Liver (tissue), 9 donors: ENCODE measurements around the gene DNM3. TPM values are rescaled to one million over a fixed set of nuclear protein-coding genes. Genes with fewer than 3 reads are reported as not detected.

Experiments used
- DNase-seq: peaks from one replicate; pipeline ENCODE4 v3.0.0-alpha.2; 2017; ENCODE audit warnings: low spot score
- H3K27ac ChIP-seq, 2 donors: one replicate each; pipeline ENCODE4 v1.7.0; 2013; ENCODE audit warnings: inconsistent platforms in 2 of 2, low read length in 2 of 2, control low read depth in 1 of 2, low read depth in 1 of 2, mild to moderate bottlenecking in 1 of 2
- H3K27me3 ChIP-seq, 4 donors: one replicate each; pipeline versions ENCODE4 v1.6.1 to v1.7.0; 2013; ENCODE audit warnings: low read length in 3 of 4, inconsistent platforms in 1 of 4, mild to moderate bottlenecking in 1 of 4, moderate library complexity in 1 of 4; ENCODE audit not compliant: control insufficient read depth in 4 of 4, insufficient read depth in 4 of 4
- H3K36me3 ChIP-seq, 4 donors: one replicate each; pipeline versions ENCODE4 v1.6.1 to v1.7.0; 2013; ENCODE audit warnings: low read length in 3 of 4, mild to moderate bottlenecking in 3 of 4, low read depth in 1 of 4, moderate library complexity in 1 of 4; ENCODE audit not compliant: control insufficient read depth in 4 of 4, insufficient read depth in 3 of 4
- H3K4me1 ChIP-seq, 4 donors: one replicate each; pipeline versions ENCODE4 v1.6.1 to v1.7.0; 2013; ENCODE audit warnings: low read length in 3 of 4, mild to moderate bottlenecking in 3 of 4, moderate library complexity in 1 of 4; ENCODE audit not compliant: control insufficient read depth in 4 of 4, insufficient read depth in 4 of 4
- H3K4me3 ChIP-seq, 3 donors: one replicate each; pipeline versions ENCODE4 v1.6.1 to v1.7.0; 2013; ENCODE audit warnings: low read length in 3 of 3, control low read depth in 1 of 3, low read depth in 1 of 3, mild to moderate bottlenecking in 1 of 3
- H3K9ac ChIP-seq, 2 donors: one replicate each; pipeline ENCODE4 v1.7.0; 2013; ENCODE audit warnings: low read length in 2 of 2, mild to moderate bottlenecking in 2 of 2, moderate library complexity in 2 of 2, control low read depth in 1 of 2, low read depth in 1 of 2
- H3K9me3 ChIP-seq, 4 donors: one replicate each; pipeline versions ENCODE4 v1.6.1 to v1.7.0; 2013; ENCODE audit warnings: low read length in 3 of 4; ENCODE audit not compliant: control insufficient read depth in 4 of 4
- EGR1 ChIP-seq, 2 donors: IDR thresholded peaks; 2 replicates each; pipeline ENCODE4 v1.6.1; 2016 to 2018; ENCODE audit warnings: antibody characterized with exemption in 2 of 2, low read depth in 2 of 2
- FOXA1 ChIP-seq: IDR thresholded peaks from 2 replicates; pipeline ENCODE4 v1.6.1; 2016; ENCODE audit warnings: antibody characterized with exemption
- FOXA2 ChIP-seq: IDR thresholded peaks from 2 replicates; pipeline ENCODE4 v1.6.1; 2016; ENCODE audit warnings: antibody characterized with exemption
- GABPA ChIP-seq, 2 donors: IDR thresholded peaks in 1 of 2; conservative IDR thresholded peaks in 1 of 2; 2 replicates each; pipeline ENCODE4 v1.6.1; 2016; ENCODE audit warnings: antibody characterized with exemption in 2 of 2, mild to moderate bottlenecking in 1 of 2, moderate library complexity in 1 of 2
- HNF4A ChIP-seq, 2 donors: conservative IDR thresholded peaks; 2 replicates each; pipeline ENCODE4 v1.6.1; 2016; ENCODE audit warnings: antibody characterized with exemption in 2 of 2, mild to moderate bottlenecking in 2 of 2
- HNF4G ChIP-seq: IDR thresholded peaks from 2 replicates; pipeline ENCODE4 v1.6.1; 2016; ENCODE audit warnings: antibody characterized with exemption
- JUND ChIP-seq, 2 donors: IDR thresholded peaks; 2 replicates each; pipeline ENCODE4 v1.6.1; 2016; ENCODE audit warnings: antibody characterized with exemption in 2 of 2
- NR2F2 ChIP-seq: IDR thresholded peaks from 2 replicates; pipeline ENCODE4 v1.6.1; 2016; ENCODE audit warnings: antibody characterized with exemption
- RAD21 ChIP-seq, 2 donors: IDR thresholded peaks; 2 replicates each; pipeline ENCODE4 v1.6.1; 2016; ENCODE audit warnings: antibody characterized with exemption in 2 of 2, mild to moderate bottlenecking in 2 of 2
- RXRA ChIP-seq, 2 donors: IDR thresholded peaks; 2 replicates each; pipeline ENCODE4 v1.6.1; 2017 to 2018; ENCODE audit warnings: antibody characterized with exemption in 2 of 2, mild to moderate bottlenecking in 1 of 2
- SP1 ChIP-seq: IDR thresholded peaks from 2 replicates; pipeline ENCODE4 v1.6.1; 2018; ENCODE audit warnings: antibody characterized with exemption, mild to moderate bottlenecking
- TAF1 ChIP-seq: conservative IDR thresholded peaks from 2 replicates; pipeline ENCODE4 v1.6.1; 2016; ENCODE audit warnings: antibody characterized with exemption, mild to moderate bottlenecking
- YY1 ChIP-seq: IDR thresholded peaks from 2 replicates; pipeline ENCODE4 v1.6.1; 2016; ENCODE audit warnings: antibody characterized with exemption, mild to moderate bottlenecking
- WGBS: extraction: QIAGEN DNeasy Blood & Tissue Kit; methylation state at CpG from one replicate; pipeline ENCODE4 v1.1.7; 2013; 5-methylcytosine and 5-hydroxymethylcytosine counted together
- polyA plus RNA-seq, 2 donors: library from polyadenylated mRNA; stranded (reverse) in 1 of 2; unstranded in 1 of 2; fragments of 200-250 nt in 1 of 2; fragments of >200 nt in 1 of 2; fragmentation: Nextera tagmentation in 1 of 2; extraction: Ambion mirVana in 1 of 2; gene quantifications; one replicate each; pipeline versions ENCODE4 v1.2.1 to v1.2.3, GENCODE V29; 2013 to 2015
- total RNA-seq, 2 donors: library from RNA; depleted of rRNA; stranded (reverse); fragments of >200 nt; gene quantifications; one replicate each; pipeline ENCODE4 v1.2.3, GENCODE V29; 2014
- TF ChIP-seq, protein P1 (sequence below): IDR thresholded peaks from 2 replicates; pipeline ENCODE4 v1.6.1; 2016; ENCODE audit warnings: antibody characterized with exemption, mild to moderate bottlenecking
- TF ChIP-seq, protein P2 (sequence below): fragments of 150-350 bp; IDR thresholded peaks from 2 replicates; pipeline ENCODE4 v1.5.1; 2017; ENCODE audit warnings: improper control_type of control experiment, low read depth, low read length; ENCODE audit not compliant: missing input control
- TF ChIP-seq, protein P3 (sequence below): IDR thresholded peaks from 2 replicates; pipeline ENCODE4 v1.6.1; 2016; ENCODE audit warnings: antibody characterized with exemption
- TF ChIP-seq, protein P4 (sequence below): IDR thresholded peaks from 2 replicates; pipeline ENCODE4 v1.6.1; 2016; ENCODE audit warnings: antibody characterized with exemption
- TF ChIP-seq, protein P5 (sequence below): IDR thresholded peaks from 2 replicates; pipeline ENCODE4 v1.6.1; 2016; ENCODE audit warnings: antibody characterized with exemption
- donor health status: healthy.
- donor health status: healthy.
- donor health status: healthy.
- donor health status: healthy.
- donor health status: healthy.

DNM3 gene
- total and polyA plus RNA-seq, 4 donors, result 0.08 to 3.2 (median 1.0) TPM

DNA sequence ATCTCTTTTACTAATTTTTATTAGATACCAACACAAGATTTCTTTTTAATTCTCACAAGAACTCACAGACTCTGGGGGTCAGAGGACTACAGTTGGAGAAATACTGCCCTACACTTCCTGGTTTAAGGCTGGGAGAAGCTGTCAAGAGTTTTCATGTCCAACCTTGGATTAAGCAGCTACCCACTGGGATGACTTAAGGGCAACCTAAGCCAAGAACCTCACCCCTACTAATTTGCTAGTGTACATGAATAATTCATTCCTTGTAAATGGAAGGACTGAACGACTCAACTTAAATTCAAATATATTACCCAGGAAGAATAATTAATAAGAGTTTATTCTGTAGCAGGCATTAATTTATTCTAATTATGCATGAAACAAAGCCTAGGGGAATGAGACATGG, 396.9 kb downstream of the DNM3 start:
- Histone ChIP-seq H3K9ac (no peak overlapping the region), H3K27ac (no peak overlapping the region), H3K27me3 (no peaks in the 10 kb centered on the region), H3K4me1 (no peaks in the 10 kb centered on the region), H3K9me3 (no peaks in the 10 kb centered on the region), H3K4me3 (no peak overlapping the region), H3K36me3 (no peaks in the 10 kb centered on the region)
- WGBS, result 90% methylated on average over 1 of the region's 1 CpG
- TF ChIP-seq, protein P1, sequence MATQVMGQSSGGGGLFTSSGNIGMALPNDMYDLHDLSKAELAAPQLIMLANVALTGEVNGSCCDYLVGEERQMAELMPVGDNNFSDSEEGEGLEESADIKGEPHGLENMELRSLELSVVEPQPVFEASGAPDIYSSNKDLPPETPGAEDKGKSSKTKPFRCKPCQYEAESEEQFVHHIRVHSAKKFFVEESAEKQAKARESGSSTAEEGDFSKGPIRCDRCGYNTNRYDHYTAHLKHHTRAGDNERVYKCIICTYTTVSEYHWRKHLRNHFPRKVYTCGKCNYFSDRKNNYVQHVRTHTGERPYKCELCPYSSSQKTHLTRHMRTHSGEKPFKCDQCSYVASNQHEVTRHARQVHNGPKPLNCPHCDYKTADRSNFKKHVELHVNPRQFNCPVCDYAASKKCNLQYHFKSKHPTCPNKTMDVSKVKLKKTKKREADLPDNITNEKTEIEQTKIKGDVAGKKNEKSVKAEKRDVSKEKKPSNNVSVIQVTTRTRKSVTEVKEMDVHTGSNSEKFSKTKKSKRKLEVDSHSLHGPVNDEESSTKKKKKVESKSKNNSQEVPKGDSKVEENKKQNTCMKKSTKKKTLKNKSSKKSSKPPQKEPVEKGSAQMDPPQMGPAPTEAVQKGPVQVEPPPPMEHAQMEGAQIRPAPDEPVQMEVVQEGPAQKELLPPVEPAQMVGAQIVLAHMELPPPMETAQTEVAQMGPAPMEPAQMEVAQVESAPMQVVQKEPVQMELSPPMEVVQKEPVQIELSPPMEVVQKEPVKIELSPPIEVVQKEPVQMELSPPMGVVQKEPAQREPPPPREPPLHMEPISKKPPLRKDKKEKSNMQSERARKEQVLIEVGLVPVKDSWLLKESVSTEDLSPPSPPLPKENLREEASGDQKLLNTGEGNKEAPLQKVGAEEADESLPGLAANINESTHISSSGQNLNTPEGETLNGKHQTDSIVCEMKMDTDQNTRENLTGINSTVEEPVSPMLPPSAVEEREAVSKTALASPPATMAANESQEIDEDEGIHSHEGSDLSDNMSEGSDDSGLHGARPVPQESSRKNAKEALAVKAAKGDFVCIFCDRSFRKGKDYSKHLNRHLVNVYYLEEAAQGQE, result no peak
- TF ChIP-seq TAF1, result no peak
- TF ChIP-seq FOXA1, result no peak
- no peak for TF ChIP-seq NR2F2
- no peak for TF ChIP-seq HNF4G
- TF ChIP-seq, protein P2, sequence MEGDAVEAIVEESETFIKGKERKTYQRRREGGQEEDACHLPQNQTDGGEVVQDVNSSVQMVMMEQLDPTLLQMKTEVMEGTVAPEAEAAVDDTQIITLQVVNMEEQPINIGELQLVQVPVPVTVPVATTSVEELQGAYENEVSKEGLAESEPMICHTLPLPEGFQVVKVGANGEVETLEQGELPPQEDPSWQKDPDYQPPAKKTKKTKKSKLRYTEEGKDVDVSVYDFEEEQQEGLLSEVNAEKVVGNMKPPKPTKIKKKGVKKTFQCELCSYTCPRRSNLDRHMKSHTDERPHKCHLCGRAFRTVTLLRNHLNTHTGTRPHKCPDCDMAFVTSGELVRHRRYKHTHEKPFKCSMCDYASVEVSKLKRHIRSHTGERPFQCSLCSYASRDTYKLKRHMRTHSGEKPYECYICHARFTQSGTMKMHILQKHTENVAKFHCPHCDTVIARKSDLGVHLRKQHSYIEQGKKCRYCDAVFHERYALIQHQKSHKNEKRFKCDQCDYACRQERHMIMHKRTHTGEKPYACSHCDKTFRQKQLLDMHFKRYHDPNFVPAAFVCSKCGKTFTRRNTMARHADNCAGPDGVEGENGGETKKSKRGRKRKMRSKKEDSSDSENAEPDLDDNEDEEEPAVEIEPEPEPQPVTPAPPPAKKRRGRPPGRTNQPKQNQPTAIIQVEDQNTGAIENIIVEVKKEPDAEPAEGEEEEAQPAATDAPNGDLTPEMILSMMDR, result no peak
- TF ChIP-seq, protein P3, sequence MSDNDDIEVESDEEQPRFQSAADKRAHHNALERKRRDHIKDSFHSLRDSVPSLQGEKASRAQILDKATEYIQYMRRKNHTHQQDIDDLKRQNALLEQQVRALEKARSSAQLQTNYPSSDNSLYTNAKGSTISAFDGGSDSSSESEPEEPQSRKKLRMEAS, result no peak
- TF ChIP-seq, protein P4, sequence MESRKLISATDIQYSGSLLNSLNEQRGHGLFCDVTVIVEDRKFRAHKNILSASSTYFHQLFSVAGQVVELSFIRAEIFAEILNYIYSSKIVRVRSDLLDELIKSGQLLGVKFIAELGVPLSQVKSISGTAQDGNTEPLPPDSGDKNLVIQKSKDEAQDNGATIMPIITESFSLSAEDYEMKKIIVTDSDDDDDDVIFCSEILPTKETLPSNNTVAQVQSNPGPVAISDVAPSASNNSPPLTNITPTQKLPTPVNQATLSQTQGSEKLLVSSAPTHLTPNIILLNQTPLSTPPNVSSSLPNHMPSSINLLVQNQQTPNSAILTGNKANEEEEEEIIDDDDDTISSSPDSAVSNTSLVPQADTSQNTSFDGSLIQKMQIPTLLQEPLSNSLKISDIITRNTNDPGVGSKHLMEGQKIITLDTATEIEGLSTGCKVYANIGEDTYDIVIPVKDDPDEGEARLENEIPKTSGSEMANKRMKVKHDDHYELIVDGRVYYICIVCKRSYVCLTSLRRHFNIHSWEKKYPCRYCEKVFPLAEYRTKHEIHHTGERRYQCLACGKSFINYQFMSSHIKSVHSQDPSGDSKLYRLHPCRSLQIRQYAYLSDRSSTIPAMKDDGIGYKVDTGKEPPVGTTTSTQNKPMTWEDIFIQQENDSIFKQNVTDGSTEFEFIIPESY, result no peak
- TF ChIP-seq GABPA (IDR thresholded peaks at IDR 0.05 in 1 of 2, conservative IDR thresholded peaks at IDR 0.05 in 1 of 2), result no peak
- no peak for TF ChIP-seq YY1
- TF ChIP-seq JUND (IDR thresholded peaks at IDR 0.05), result no peak
- TF ChIP-seq RXRA (IDR thresholded peaks at IDR 0.05), result no peak
- no peak for TF ChIP-seq RAD21 (IDR thresholded peaks at IDR 0.05)
- no peak for TF ChIP-seq HNF4A (conservative IDR thresholded peaks at IDR 0.05)
- no peak for TF ChIP-seq FOXA2
- no peak for TF ChIP-seq EGR1 (IDR thresholded peaks at IDR 0.05; ENCODE audit: low read depth in 2 of 2)
- TF ChIP-seq, protein P5, sequence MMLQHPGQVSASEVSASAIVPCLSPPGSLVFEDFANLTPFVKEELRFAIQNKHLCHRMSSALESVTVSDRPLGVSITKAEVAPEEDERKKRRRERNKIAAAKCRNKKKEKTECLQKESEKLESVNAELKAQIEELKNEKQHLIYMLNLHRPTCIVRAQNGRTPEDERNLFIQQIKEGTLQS, result no peak
- TF ChIP-seq SP1, result no peak
- DNase-seq, result no peak
